GM11168 (cell line): ENCODE results near the gene ANKRD6.

ENCODE experiments used
- in situ Hi-C: fragments of 300-500 bp; cut with MboI; formaldehyde crosslinking; loops from one replicate; pipeline ENCODE4 v1.12.0; 2022; ENCODE audit warnings: low sequenced_read_pairs; ENCODE audit not compliant: unreplicated experiment

Gene ANKRD6

DNA sequence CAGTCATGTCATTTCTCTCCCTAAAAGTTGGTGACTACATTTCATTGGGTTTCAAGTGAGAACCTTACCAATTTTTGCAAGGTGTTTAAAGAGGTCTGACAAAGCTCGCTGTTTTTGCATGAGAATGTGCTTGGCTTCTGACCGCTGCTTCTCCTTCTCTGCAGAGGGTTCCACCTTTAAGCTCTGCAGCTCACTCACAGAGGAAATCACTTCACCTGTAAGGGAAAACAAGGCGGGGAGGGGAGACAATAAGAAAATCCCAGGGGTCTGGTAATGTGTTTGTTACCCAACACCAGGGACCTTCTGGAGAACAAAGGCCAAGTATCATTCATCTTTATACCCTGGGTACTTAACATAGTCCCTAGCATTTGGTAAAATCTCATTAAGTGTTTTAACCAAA is 245.6 kb downstream of the ANKRD6 start:
- in situ Hi-C loops: no loop called here

GRCh38 chr6:89679215-89680120 is 246.5 kb downstream of the ANKRD6 start:
- in situ Hi-C loops: no loop called here

DNA sequence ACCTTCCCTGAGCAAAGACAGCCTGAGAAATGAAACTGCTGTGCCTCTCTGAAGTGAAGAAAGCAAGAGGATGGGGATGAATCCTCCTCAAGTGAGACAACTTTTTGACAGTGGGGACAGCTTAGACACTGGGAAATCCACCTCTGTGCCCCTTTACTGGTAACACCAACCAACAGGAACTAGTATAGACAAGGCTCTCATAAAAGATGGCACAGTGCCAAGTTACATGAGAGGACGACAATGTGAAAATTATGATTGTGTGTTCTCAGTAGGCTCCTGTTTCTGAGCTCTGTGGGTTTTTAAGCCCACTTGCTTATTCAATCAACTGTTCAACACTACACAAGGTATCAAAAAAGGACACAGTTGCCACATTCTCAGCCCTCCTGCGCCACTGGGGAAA is 247.2 kb downstream of the ANKRD6 start:
- in situ Hi-C loops: no loop called here

DNA sequence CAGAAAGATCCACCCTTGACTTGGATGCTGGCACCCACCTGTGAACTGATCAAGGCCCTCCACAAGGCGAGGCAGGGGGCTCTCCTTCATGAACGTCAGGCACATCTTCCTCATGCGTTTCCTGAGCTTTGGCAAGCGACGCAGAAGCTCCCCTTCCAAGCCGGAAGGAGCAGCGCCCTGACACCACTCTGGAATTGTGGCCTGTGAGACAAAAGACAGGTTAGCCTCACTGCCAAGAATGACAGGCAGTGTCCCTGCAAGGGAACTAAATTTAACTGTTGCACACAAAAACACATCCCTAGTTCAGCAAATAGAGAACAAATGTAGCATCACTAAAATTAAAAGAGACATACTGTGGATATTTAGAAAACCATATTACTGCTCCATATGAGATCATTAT is 247.6 kb downstream of the ANKRD6 start:
- in situ Hi-C loops: no loop called here

GRCh38 chr6:89681983-89682564 is 249.1 kb downstream of the ANKRD6 start:
- in situ Hi-C loops: no loop called here

GRCh38 chr6:89682991-89683390 is 250.0 kb downstream of the ANKRD6 start:
- in situ Hi-C loops: no loop called here
